NAMALWA (cell line): ENCODE data around the gene ANKS1A.
A peak's percentile ranks its signal among the peaks of the same experiment; 100 is the strongest.
"Not testable (repeated sequence)": the region's sequence is repeated elsewhere in the genome, so short reads cannot be mapped to it uniquely, and the experiment has no call there.

Experiments
- DNase-seq: peaks from one replicate; pipeline ENCODE4 v3.0.0-alpha.2; 2015; ENCODE audit warnings: low spot score

ANKS1A gene

DNA sequence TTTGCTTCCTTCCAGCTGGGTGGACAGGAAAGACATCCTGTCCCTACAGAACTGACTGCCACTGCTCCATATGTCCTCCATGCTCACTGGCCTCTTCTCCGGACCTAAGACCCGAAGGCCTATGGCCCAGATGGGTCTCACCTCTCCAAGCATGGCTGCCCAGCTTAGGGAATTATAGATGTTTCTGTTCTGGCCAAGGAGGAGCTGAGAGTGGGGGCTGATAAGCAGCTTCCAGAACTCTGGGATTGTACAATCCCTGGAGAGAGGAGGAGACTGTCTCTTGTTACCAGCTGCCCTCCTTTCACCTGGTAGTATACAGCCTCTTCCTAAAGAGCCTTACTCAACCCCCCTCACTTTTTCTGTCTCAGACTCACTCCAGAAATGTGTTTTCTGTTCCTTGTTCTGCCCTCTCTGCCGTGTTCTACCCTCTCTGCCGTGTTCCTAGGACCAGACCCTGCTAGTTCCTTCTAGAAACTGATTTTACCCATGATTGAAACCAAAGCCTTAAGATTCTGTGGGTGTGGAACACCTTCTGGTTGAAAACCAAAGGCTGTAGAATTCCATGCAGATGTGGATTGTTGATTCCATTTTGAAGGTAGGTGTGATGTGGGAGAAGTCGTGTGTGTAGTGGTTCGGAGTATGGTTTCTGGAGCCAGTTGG, 28.7 kb downstream of the ANKS1A start:
- DNase-seq, result no peak

DNA sequence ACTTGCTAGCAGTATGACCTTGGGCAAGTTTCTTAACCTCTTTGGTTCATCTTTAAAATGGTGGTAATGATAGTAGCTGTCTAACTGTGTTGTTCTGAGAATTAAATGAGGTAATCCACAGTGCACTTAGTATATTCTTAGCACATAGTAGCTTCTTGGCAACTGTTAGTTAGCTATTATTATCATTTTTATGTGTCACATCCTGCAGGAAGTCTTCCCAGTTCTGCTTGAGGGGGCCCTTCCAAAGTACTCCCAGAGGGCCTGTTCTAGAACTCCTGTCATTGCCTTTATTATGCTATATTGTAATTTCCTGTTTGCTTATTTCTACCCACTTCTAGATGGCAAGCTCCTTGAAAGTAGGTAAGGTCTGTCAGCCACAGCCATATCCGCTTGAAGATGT, 30.6 kb downstream of the ANKS1A start:
- no peak for DNase-seq

DNA sequence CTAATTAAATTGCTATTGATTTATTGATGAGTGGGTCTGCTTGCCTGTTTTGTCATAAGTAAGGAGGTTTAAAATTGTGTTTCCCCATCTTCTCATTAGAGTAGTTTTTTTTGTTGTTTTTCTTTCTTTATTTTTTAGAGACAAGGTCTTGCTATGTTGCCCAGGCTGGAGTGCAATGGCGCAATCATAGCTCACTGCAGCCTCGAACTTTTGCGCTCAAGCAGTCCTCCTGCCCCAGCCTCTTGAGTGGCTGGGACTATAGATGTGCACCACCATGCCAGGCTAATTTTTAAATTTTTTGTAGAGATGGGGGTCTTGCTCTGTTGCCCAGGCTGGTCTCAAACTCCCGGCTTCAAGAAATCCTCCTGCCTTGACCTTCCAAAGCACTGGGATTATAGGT, 31.0 kb downstream of the ANKS1A start:
- DNase-seq, result no peak

DNA sequence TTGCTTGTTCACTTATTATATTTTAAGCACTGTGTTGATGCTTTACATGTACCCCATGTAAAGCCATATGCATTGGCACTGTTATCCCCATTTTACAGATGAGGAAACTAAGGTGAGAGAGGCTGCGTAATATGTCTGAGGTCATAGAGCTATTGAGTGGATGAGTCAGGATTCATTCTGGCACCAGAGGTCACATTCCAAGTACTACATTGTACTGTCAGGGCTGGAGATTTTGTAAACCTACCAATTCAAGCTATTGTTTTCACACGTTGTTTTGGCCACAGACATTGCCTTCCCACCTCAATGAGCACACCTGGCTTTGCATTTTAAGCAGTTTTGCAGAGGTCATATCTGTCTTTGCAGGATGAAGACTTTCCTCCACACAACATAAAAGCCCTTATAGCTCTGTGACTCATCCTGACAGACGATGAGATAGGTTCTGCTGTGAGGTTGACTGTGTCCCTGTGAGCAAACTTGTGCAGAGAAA, 33.2 kb downstream of the ANKS1A start:
- DNase-seq, result no peak

DNA sequence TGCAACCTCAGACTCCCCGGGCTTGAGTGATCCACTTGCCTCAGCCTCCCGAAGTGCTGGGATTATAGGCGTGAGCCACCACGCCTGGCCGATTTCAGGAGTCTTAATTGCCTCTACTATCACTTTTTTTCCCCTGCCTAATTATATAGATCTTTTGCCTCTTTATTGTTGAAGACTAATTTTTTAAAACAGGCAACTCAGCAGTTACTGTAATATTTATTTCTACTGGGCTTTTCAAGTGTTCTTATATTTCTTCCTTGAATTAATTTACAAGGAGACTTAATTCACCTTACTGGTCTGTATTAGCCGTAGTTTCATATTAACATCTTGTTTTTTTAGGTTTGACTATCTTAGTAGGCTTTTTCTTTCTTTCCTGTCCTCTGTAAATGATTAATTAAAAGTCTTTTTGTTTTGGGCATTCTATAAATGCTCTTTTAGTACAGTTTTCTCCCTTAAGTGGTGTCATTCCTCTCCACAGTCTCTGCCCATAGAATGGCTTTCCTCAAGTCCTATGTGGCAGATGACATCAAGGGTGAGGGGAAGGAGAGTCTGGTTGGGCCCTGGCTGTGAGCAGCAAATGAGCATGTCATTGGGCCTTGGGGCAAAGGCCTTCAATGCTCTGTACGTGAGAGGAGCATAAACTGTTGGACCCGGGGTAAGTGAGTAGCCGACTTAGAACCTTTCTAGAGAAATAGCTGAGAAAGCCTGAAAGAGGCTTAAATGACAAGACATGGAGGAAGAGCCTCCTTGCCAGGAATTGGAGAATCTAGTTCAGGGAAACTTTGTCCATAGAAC, 36.0 kb downstream of the ANKS1A start:
- no peak for DNase-seq

DNA sequence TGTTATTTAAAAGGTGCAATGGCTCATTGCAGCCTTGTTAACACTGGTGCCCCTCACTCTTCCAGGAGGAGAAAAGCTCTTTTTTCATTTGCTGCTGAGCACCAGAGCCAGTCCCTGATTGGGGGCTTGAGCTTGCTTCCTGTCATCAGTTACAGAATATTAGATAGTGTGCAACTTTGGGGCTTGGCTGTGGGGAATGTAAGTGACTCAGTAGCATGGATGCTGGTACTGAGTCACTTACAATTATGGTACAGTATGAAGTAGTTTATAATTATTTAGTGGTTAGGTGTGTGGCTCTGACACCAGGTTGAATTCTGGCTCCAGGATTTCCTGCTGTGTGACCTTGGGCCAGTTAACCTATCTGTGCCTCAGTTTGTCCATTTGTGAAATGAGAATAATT, 37.6 kb downstream of the ANKS1A start:
- no peak for DNase-seq

DNA sequence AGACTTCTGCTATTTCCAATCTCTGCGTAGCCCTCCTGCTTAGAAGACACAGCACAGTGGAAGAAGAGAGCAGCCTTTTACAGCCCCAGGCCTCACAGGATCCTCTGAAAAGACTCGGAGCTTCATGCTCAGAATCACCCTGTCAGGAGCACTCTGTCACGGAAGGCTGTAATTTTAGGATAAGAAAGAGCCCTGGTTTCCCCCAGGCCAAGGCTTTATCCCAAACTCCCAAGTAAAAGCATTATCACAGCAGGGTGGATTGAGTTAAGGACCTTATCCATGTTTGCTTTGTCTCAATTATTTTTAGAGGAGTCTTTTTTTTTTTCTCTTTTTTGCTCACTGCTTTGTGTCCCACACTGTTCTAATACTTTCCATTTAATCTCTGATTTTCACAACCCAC, 39.2 kb downstream of the ANKS1A start:
- no peak for DNase-seq

DNA sequence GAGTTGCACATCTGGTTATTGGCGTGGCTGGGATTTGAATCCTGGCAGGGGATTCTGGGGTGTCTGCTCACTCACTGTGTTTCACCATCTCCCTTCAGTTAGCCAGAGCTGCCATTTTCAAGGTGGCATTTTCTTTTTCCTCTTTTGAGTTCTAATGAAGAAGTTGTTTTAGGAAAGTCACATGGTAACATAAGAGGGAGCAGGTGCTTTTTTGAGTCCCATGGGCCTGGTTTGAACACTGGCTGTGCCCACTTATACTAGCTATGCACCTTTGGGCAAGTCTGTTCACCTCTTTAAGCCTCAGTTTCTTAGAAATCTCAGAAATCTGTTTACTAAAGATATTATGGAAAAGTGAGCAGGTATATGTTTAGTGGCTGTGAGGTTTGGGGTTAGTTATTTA, 39.6 kb downstream of the ANKS1A start:
- no peak for DNase-seq

DNA sequence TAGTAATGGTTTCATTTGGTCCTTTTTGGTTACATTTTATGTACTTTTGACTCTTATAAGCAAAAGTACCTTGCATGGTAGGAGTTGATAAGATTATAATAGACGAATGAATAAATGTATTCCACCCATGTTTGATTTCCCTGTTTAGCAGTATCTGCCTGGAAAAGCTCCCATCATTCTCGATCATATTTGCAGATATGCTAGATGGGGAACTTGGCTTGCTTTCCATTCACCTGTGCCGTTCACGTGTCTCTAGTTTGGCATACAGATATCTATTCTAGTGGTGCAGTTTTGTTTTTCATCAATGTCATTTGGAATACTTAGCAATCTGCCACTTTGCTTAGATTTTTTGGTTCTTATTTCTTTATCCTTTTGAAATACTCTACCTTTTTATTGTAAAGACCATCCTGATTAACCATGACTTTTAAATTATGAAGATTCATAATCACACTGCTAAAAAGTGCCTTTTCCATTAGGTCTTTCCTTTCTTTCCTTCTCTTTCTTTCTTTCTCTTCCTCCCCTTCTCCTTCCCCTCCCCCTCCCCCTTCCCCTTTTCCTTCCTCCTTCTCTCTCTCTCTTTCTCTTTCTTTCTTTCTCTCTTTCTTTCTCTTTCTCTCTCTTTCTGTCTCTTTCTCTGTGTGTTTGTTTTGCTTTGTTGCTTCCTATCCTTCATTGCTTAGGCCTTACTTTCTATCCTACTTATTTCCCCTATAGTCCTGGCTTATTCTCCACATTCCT, 40.4 kb downstream of the ANKS1A start:
- no peak for DNase-seq

DNA sequence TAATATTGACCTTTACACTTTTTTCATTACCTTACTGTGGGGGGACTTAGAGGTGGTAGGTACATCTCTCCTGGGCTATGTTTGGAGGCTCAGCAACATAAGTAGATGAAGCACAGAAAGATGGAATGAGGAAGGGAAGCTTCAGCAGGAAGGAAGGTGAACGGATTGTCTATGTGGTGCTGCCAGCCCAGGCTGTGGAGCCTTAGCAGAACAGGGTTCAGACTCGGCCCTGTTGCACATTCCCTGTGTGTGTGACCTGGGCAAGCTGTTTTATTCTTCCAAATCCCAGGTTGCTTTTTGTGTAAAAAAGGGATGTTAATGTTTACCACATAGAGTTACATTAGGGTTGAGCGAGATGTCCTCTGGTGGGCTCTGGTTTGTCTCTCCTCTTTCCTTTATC, 41.2 kb downstream of the ANKS1A start:
- DNase-seq, result no peak

DNA sequence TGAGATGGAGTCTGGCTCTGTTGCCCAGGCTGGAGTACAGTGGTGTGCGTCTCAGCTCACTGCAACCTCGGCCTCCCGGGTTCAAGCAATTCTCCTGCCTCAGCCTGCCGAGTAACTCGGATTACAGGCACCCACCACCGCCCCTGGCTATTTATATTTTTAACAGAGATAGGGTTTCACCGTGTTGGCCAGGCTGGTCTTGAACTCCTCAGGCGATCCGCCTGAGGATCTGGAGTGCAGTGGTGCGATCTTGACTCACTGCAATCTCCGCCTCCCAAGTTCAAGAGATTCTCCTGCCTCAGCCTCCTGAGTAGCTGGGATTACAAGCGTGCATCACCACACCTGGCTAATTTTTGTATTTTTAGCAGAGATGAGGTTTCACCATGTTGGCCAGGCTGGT, 43.1 kb downstream of the ANKS1A start:
- not testable (repeated sequence) for DNase-seq

DNA sequence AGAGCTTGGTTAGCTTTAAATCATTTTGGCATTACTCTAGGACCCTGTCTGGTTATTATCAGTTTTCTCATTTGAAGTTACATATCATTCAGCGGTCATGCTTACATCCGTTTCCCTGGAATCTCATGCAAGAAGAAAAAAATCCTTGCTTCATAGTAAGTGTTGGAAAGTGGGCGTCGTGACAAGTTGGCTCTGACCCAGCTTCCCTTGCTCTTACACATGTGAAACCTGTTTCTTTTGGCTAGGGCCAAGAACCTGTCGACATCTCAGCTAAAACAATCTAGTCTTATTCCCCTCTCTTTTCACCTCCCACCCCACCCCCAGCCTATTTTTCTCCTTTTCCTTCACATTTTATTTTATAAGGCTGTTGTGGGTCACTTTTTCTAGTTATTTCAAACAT, 45.5 kb downstream of the ANKS1A start:
- no peak for DNase-seq

DNA sequence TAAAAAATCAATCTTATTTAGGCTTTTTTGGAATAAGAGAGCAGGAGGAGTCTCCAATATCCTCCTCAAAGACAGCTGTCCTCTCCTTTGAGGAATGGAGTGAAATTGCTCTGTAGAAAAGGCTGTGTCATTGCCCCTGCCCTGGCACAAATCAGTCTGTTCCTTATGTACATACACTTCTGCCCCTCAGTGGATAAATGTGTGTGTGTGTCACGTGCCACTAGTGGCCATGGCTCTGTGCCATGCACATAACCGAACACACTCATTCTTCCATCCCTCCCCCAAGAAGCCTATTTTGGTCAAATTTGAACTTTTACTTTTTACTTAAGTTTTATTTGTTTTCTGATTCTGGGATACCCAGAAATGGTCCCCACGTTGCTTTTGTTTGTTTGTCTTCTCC, 49.2 kb downstream of the ANKS1A start:
- no peak for DNase-seq

DNA sequence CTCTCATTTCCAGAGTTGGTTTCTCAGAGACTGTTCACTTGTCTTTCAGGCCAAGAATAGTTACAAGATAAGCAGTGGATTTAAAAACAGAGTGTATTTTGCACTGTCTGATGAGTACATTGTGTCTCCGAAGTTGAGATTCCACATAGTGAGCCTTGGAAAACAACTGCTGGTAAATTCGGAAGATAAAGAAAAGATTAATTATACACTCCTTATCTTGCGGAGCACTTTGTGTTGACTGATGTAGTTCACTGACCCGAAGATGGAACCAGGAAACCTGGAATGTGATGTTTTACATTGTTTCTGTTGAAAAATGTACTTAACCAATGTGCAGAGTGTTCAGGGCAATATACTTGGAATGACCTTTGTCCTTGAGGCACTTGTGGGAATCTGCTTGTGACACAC, 51.0 kb downstream of the ANKS1A start:
- DNase-seq, result no peak

DNA sequence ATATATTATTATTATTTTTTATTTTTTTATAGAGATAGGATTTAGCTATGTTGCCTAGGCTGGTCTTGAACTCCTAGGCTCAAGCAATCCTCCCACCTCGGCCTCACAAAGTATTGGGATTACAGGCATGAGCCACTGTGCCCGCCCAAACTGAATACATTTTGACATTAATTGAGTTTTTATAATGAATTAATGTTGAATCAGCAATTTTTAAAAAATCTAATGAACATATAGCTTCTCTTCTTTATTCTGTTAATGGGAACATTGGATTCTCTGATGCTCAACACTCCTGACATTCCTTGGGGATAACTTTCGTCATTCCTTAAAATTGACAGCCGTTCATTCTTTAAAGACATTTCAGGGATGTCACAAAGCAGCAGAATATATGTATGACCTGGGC, 52.4 kb downstream of the ANKS1A start:
- no peak for DNase-seq

DNA sequence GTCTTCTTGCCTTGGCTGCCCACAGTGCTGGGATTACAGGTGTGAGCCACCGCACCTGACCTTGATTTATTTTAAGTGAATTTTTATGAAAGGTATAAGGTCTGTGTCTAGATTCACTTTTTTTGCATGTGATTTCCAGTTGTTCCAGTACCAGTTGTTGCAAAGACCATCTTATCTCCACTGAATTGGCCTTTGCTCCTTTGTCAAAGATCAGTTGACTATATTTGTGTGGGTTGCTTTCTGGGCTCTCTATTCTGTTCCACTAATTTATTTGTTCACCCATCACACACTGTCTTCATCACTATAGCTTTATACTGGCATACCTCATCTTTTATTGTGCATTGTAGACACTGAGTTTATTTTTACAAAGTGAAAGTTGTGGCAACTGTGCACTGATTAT, 56.3 kb downstream of the ANKS1A start:
- no peak for DNase-seq

DNA sequence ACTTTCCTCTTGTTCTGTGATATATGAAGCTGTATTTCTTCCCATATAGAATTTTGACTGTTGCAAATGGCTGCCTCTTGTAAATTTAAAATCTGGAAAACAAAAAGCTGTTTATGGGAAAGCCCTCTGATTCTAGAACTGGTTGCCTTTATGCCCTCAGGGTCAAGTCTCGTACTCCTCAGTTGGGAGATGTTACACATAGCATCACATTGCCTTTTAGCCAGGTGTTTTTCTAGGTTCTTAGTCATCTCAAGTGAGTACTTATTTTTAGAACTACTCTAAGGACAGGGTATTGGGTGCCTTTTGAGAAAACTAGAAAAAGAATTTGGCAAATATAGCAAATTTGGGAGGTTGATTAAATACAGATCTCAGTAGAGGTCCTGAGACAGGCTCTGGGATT, 58.5 kb downstream of the ANKS1A start:
- no peak for DNase-seq

DNA sequence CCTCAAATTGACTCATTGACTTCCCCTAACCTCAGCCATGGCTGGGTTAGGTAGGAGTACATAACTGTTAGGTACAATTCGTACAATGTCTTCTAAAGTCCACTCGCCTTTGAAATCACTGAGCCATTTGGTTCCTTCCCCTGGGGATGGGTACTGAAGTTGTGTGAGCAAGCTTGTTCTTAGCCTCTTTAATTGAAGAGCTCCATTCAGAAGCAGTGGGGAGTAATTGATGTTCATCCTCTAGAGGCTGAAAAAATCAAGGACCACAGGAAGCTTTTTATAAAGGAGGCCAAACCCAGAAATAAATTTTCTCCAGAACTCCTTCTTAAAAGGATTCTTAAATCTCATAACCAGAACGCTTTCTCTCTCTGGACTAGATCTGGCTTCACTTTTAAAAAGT, 60.6 kb downstream of the ANKS1A start:
- no peak for DNase-seq

DNA sequence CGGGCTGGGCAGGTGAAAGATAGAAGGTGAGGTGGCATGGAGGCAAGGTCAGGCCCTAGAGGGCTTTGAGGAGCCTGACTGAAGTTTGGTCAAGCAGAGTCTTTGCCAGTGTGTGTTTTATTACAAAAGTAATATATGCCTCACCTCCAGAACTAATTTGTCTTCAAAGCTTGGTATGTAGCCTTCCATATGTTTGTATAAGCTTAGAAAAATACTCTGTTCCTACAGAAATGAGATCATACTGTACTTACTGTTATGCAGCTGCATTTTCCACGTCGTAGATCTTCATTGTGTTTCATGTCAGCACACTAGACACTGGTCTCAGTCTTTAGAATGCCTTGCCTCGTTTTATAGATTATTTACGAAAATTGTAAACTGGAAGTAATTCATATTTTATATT, 61.8 kb downstream of the ANKS1A start:
- DNase-seq, result no peak

DNA sequence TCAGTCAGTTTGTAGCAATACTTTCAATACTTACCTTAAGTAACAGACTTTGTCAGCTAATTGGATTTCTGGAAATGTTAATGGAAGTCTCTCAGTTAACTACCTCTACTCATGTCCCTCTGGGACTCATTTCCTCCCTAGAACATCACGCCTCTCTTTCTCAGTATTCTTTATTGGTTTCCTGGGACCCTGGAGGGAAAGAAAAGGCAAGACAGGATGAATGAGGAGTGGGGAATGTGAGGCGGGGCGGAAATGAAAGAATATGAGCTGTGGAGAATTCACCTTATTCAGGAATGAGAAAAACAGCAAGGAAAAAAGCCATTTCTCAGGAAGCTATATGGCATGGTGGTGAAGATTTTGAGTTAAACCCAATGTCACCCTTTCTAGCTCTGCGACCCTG, 62.7 kb downstream of the ANKS1A start:
- DNase-seq, result no peak

DNA sequence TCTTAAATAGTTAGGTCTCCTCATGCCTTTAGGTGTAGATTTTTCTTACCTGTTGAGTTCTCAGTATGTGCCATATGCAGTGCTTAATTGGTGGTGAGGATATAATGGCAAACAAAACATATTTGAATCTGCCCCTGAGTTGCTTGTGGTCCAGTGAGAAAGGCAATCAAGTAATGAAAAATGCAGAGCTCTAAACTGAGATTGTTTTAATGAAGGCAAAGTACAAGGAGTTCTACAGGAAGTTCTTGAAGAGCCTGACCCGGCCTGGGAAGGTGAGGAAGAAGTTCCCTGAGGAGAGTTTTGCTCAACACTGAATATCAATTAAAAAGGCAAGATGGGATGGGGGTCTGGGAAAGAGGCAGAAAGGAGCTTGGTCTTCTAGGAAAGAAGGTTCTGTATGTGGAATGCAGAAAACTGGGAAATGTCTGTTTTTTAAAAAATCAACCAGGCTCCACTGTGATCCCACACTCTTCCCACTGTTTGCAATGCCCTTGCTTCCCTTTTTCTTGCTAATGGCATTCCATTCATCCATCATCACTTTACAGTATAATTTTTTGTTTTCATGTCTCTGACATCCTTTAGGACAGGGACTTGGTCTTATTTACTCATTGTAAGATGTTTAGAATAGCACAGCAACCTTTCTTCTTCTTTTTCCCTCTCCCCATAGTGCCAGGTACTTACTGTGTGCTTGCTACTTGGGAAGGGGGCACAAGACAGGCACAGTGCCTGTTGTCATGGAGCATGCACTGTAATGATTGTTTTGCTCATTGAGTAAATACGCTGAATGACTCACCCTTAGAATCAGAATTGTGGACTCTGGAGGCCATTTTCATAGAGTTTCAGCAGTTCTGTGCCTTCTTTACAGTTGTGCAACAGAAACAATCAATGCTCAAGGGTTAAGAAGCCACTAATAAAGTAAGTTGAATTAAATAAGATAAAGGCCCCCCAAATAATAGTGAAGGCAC, 64.3 kb downstream of the ANKS1A start:
- no peak for DNase-seq

DNA sequence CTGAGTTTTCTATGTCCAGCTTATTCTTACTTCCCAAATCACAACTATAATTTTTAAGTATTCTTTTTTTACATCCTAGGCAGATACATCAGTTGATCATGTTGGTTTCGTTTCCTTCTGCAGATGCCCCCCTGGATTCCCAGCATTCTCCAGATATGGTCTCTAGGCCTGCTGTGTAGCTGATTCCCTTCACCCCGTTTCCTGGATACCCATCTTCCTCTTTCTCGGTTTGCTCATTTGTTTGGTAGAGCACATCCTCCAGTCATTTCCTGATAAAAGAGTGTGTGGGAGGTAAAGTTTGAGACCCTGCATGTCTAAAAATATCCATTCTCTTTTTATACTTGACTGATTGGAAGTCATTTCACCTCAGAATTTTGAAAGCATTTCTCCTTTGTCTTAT, 66.4 kb downstream of the ANKS1A start:
- peak; percentile 15 for DNase-seq
